Type B pancreatic cell (in vitro differentiated cells): ENCODE measurements around the gene VTA1. TPM values are rescaled to one million over a fixed set of nuclear protein-coding genes. Genes with fewer than 3 reads are reported as not detected.

Source experiments
- DNase-seq: peaks from one replicate; pipeline ENCODE4 v3.0.0; 2021; ENCODE audit warnings: mixed read lengths; ENCODE audit not compliant: unreplicated experiment; ENCODE audit errors: extremely low spot score
- H3K27ac Mint-ChIP-seq: 2 replicates; pipeline ENCODE4 v1.8.0; 2021; ENCODE audit warnings: mild to moderate bottlenecking, mixed read lengths
- H3K27me3 Mint-ChIP-seq: 2 replicates; pipeline ENCODE4 v1.8.0; 2021; ENCODE audit warnings: mixed read lengths
- H3K36me3 Mint-ChIP-seq: 2 replicates; pipeline ENCODE4 v1.8.0; 2021; ENCODE audit warnings: mixed read lengths
- H3K4me1 Mint-ChIP-seq: one replicate; pipeline ENCODE4 v1.8.0; 2021; ENCODE audit warnings: mixed read lengths; ENCODE audit not compliant: unreplicated experiment
- H3K4me3 Mint-ChIP-seq: 2 replicates; pipeline ENCODE4 v1.8.0; 2021; ENCODE audit warnings: mild to moderate bottlenecking, mixed read lengths
- H3K9me3 Mint-ChIP-seq: 2 replicates; pipeline ENCODE4 v1.8.0; 2021; ENCODE audit warnings: mixed read lengths
- total RNA-seq: library from RNA; stranded (reverse); gene quantifications from 2 replicates; pipeline ENCODE4 v1.2.1, GENCODE V29; 2021; ENCODE audit warnings: low replicate concordance
- TF ChIP-seq, protein P1 (sequence below): fragments of 200-600 bp; sonication (generic); conservative IDR thresholded peaks from 2 replicates; pipeline ENCODE4 v1.5.0; 2021; ENCODE audit warnings: antibody characterized with exemption, mild to moderate bottlenecking

Gene VTA1
- total RNA-seq, 1 donor from 2014 or later = 49.9 TPM

DNA sequence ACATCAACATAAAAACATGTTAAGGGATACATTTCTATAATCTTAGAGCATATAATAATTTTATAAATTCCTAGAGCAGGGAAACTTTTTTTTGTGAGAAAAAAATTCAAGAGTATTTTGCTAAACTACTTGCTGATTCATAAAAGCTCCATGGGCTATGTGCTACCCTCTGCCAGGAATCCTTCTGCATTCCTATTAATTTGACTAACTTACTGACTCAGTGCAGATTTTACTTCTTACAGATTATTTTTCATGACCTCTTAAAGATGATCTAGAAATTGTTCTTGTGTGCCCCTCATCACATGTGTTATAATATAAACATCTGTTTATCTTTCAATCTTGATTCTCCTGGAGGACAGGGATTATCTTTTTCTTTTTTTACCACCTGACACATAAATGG lies 5.7 kb downstream of the VTA1 start:
- Mint-ChIP-seq H3K36me3 (peaks cover 9% of the 10 kb centered on the region), H3K9me3 (no peaks in the 10 kb centered on the region), H3K27ac (no peak overlapping the region), H3K27me3 (no peaks in the 10 kb centered on the region), H3K4me3 (no peak overlapping the region), H3K4me1 (peaks cover 19% of the 10 kb centered on the region)
- no peak for DNase-seq
- TF ChIP-seq, protein P1, sequence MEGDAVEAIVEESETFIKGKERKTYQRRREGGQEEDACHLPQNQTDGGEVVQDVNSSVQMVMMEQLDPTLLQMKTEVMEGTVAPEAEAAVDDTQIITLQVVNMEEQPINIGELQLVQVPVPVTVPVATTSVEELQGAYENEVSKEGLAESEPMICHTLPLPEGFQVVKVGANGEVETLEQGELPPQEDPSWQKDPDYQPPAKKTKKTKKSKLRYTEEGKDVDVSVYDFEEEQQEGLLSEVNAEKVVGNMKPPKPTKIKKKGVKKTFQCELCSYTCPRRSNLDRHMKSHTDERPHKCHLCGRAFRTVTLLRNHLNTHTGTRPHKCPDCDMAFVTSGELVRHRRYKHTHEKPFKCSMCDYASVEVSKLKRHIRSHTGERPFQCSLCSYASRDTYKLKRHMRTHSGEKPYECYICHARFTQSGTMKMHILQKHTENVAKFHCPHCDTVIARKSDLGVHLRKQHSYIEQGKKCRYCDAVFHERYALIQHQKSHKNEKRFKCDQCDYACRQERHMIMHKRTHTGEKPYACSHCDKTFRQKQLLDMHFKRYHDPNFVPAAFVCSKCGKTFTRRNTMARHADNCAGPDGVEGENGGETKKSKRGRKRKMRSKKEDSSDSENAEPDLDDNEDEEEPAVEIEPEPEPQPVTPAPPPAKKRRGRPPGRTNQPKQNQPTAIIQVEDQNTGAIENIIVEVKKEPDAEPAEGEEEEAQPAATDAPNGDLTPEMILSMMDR = no peak

DNA sequence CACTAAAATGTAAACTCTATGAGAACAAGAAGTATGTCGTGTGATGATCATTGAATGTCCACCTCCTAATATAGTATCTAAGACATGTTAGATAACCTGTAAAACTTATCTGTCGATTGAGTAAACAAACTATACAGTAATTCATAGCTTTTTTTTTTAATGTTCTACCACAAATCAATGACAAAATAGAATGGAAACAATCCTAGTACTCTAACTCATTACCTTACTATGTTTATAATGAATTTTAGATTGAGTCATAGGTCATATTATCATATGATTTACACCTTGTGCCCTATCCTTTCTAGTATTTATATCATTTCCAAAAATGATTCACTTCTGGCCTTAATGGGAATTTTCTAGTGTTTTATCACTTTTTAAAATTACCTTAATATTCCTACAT lies 6.1 kb downstream of the VTA1 start:
- TF ChIP-seq, protein P1 = no peak
- H3K27me3 Mint-ChIP-seq = no peaks in the 10 kb centered on the region
- DNase-seq = no peak
- peaks cover 18% of the 10 kb centered on the region for H3K4me1 Mint-ChIP-seq
- peaks cover 9% of the 10 kb centered on the region for H3K36me3 Mint-ChIP-seq
- no peaks in the 10 kb centered on the region for H3K9me3 Mint-ChIP-seq
- no peak overlapping the region for H3K4me3 Mint-ChIP-seq
- no peak overlapping the region for H3K27ac Mint-ChIP-seq

DNA sequence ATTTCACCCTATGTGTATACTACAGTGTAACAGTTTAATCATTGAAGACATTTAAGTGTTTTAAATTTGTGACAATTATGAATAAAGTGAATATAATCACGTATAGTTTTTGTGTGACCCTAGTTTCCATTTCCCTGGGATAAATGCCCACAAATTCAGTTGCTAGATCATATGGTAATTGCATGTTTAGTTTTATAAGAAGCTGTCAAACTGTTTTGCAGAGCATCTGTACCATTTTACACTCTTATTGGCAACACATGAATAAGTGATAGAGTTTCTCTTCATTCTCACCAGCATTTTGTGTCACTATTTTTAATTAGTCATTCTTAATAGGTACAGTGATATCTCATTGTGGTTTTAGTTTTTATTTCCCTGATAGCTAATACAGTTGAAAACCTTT lies 7.3 kb downstream of the VTA1 start:
- Mint-ChIP-seq H3K9me3 (no peaks in the 10 kb centered on the region), H3K27ac (no peak overlapping the region), H3K4me1 (peaks cover 8% of the 10 kb centered on the region), H3K36me3 (peaks cover 9% of the 10 kb centered on the region), H3K27me3 (no peaks in the 10 kb centered on the region), H3K4me3 (no peak overlapping the region)
- no peak for DNase-seq
- TF ChIP-seq, protein P1 = no peak

DNA sequence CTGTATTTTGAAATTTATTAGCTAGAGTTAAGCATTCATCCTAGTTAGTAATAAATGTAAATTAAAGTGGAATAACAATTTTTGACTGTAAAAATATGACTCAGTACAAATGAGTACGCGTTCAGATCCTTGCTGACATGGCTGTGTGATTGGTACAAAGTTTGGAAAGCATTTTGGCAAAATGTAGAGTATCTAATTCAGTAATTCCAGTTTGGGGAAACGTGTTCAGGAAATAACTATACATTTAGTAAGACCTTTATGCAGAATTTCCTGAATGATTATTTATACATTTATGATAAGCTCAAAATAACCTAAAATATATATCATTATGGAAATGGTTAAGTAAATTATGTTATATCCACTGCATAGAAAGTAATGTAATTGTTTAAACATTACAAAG lies 8.0 kb downstream of the VTA1 start:
- peaks cover 6% of the 10 kb centered on the region for H3K4me1 Mint-ChIP-seq
- H3K36me3 Mint-ChIP-seq = peaks cover 14% of the 10 kb centered on the region
- H3K9me3 Mint-ChIP-seq = no peaks in the 10 kb centered on the region
- no peak for DNase-seq
- H3K4me3 Mint-ChIP-seq = no peak overlapping the region
- H3K27me3 Mint-ChIP-seq = no peaks in the 10 kb centered on the region
- TF ChIP-seq, protein P1 = no peak
- H3K27ac Mint-ChIP-seq = no peak overlapping the region

DNA sequence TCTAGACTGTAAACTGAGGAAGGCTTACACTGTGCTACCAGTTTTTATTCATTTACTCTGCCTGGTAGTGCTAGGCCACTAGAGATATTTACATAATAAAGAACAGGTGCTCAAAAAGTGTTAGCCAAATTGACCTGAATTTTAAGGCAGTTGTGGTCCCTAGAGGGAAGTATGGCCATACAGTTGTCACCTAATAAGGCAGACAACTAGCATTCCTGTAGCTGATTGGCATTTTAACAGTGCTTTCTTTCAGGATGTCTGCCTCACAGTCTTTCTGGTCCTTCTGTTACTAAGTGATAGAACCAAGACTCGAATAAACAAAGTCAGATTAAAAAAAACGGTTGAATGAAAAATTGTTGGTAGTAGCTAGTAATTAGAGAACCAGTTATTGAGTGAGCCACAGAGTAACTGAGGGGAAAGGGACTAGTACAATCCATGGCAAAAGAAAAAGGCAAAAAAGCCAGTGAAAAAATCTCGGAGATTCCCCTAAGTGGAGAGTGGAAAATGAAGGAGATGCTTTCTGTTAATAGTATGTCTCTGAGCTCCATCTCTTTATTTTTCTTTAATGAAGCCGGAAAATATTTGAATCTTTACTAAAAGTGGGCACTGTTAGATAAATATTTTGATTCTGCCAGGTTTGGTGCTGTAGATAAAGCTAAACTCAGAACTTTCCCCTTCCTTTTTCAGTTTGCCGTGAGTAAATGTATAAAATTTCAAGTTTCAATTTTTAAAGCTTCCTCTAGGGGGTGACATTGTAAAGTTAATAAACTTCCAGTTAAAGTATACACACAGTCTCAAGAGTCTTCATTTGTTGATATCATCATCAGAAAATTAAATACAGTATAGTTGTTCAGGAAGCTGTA lies 9.1 kb downstream of the VTA1 start:
- no peak overlapping the region for H3K4me3 Mint-ChIP-seq
- H3K4me1 Mint-ChIP-seq = peaks cover 6% of the 10 kb centered on the region
- no peaks in the 10 kb centered on the region for H3K9me3 Mint-ChIP-seq
- no peak for DNase-seq
- H3K27ac Mint-ChIP-seq = no peak overlapping the region
- no peaks in the 10 kb centered on the region for H3K27me3 Mint-ChIP-seq
- peaks cover 4% of the 10 kb centered on the region for H3K36me3 Mint-ChIP-seq
- TF ChIP-seq, protein P1 = peak; percentile 77
